Ascending aorta (tissue), 2 donors: ENCODE results near the gene RIC1. TPM values are rescaled to one million over a fixed set of nuclear protein-coding genes. Genes with fewer than 3 reads are reported as not detected.
"Not testable (repeated sequence)": the region's sequence is repeated elsewhere in the genome, so short reads cannot be mapped to it uniquely, and the experiment has no call there.

Experiments used
- DNase-seq, 2 donors: peaks; one replicate each; pipeline ENCODE4 v3.0.0-alpha.2; 2019; ENCODE audit warnings: low spot score in 2 of 2
- H3K27ac ChIP-seq, 2 donors: fragments of 200-600 bp; sonication (generic); one replicate each; pipeline ENCODE4 v1.5.1; 2016 to 2017; ENCODE audit warnings: mild to moderate bottlenecking in 1 of 2
- H3K27me3 ChIP-seq: fragments of 200-600 bp; sonication (generic); one replicate; pipeline ENCODE4 v1.5.1; 2017
- H3K36me3 ChIP-seq, 2 donors: fragments of 200-600 bp; sonication (generic); one replicate each; pipeline ENCODE4 v1.5.1; 2016
- H3K4me1 ChIP-seq, 2 donors: fragments of 200-600 bp; sonication (generic); one replicate each; pipeline ENCODE4 v1.5.1; 2016 to 2017; ENCODE audit warnings: mild to moderate bottlenecking in 1 of 2
- H3K4me3 ChIP-seq, 2 donors: fragments of 200-600 bp; sonication (generic); one replicate each; pipeline ENCODE4 v1.5.1; 2016 to 2017; ENCODE audit warnings: mild to moderate bottlenecking in 1 of 2
- H3K9me3 ChIP-seq, 2 donors: fragments of 200-600 bp; sonication (generic); one replicate each; pipeline ENCODE4 v1.5.1; 2016
- CTCF ChIP-seq, 3 experiments: fragments of 200-600 bp in 2 of 3; fragments of 450-650 bp in 1 of 3; sonication (generic) in 2 of 3; IDR thresholded peaks; one replicate each; pipeline ENCODE4 v1.5.1; 2016 to 2019; ENCODE audit warnings: antibody characterized with exemption in 3 of 3, mild to moderate bottlenecking in 1 of 3, moderate library complexity in 1 of 3
- intact Hi-C: fragments of 100-400 bp; cut with DNase I; formaldehyde crosslinking; loops from one replicate; pipeline ENCODE4 v1.15.1; 2023
- total RNA-seq: library from RNA; depleted of rRNA; stranded (reverse); fragments of >200 nt; gene quantifications from one replicate; pipeline ENCODE4 v1.1.0, GENCODE V29; 2016

RIC1 gene
- total RNA-seq, 1 donor from 2014 or later, result 46.7 TPM

- peak overlapping the region in 1 of 2 donors; percentile 8 for H3K27ac ChIP-seq
- H3K4me1 ChIP-seq, result no peaks in the 10 kb centered on the region
- no peak for DNase-seq
- H3K9me3 ChIP-seq, result no peaks in the 10 kb centered on the region
- peaks cover 0 to 5% of the 10 kb centered on the region in 2 donors for H3K36me3 ChIP-seq
- intact Hi-C loops, result no loop called here
- H3K27me3 ChIP-seq, result no peaks in the 10 kb centered on the region
- H3K4me3 ChIP-seq, result peak overlapping the region; percentile 14 to 49
- peak; percentile 7 to 72 (median 55) for TF ChIP-seq CTCF (IDR thresholded peaks at IDR 0.05)
Observed at GRCh38 chr9:5799314-5799713, 170.4 kb downstream of the RIC1 start.

- H3K36me3 ChIP-seq, DNase-seq, H3K27me3 ChIP-seq, H3K4me1 ChIP-seq, H3K4me3 ChIP-seq, H3K9me3 ChIP-seq: not testable (repeated sequence)
- intact Hi-C loops, result loop anchor here (2.0 to 10.0 kb wide), 2 partner anchors 32 to 84 kb away; partner anchors contain the start of gene ERMP1
- H3K27ac ChIP-seq, result peak overlapping the region; percentile 26 to 36
Observed at GRCh38 chr9:5800378-5800777, 171.5 kb downstream of the RIC1 start.

DNA sequence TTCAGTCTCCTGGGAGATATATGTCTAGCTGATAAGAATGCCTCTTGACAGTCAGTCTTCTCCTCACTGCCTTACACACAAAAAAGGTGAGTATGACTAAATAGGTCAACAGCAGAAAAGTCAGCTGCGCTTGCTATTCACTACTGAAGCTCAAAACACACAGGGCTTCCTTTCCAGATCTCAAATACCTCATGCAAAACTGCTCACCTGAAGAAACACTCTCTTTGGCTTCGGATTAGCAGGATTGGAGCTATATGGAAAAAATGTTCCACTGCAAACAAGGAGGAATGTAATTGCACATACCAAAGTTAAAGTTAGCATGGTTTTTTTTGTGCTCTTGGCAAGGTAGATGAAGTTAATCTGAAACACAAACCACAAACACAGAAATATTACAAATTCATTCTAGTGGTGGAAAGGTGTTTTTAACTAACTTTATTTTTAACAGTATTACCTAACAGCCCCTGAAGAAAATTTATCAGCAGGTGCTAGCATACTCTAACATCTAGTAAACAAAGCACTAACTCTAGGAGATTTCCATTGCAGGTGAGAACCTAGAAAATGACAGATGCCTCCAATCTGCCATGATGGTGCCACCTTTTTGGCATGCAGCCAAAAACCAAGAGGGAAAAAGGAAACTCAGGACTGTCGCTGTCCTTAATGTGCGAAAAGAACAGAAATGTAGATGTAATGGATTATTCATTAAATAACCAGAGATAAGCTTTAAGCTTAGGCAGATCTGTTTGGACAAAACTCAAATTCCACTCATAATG, 172.2 kb downstream of the RIC1 start:
- intact Hi-C loops, result loop anchor here (2.0 to 10.0 kb wide), 2 partner anchors 32 to 84 kb away; partner anchors contain the start of gene ERMP1
- H3K27ac ChIP-seq, result peak overlapping the region; percentile 26 to 36

DNA sequence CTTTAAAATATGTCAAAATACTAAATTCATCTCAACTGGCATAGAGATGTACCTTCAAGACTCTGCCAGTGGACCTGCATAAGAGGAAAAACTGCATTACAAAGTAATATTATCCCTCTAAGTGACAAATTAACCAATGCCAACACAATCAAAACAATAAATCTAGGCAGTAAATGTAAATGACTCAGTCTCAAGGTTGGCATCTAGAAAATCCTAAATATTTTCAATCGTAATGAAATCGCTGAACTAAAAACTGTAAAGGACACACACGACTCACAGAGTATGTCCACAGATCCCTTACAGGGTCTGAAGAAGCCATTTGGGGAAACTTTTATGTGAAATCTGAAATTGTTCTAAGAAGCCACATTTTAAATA, 172.8 kb downstream of the RIC1 start:
- Histone ChIP-seq H3K27ac (peak overlapping the region in 1 of 2 donors; percentile 36), H3K27me3 (no peaks in the 10 kb centered on the region), H3K4me1 (no peaks in the 10 kb centered on the region), H3K9me3 (no peaks in the 10 kb centered on the region), H3K36me3 (peaks cover 0 to 1% of the 10 kb centered on the region in 2 donors), H3K4me3 (no peak overlapping the region)
- no peak for TF ChIP-seq CTCF (IDR thresholded peaks at IDR 0.05)
- intact Hi-C loops, result loop anchor here (2.0 to 10.0 kb wide), 2 partner anchors 31 to 83 kb away; partner anchors contain the start of gene ERMP1
- DNase-seq, result no peak

More for the DNA sequence above, 172.2 kb downstream of the RIC1 start:
- no peak overlapping the region for H3K4me3 ChIP-seq
- H3K27me3 ChIP-seq, result no peaks in the 10 kb centered on the region
- no peaks in the 10 kb centered on the region for H3K4me1 ChIP-seq
- no peak for TF ChIP-seq CTCF (IDR thresholded peaks at IDR 0.05)
- no peaks in the 10 kb centered on the region for H3K9me3 ChIP-seq
- H3K36me3 ChIP-seq, result peaks cover 0 to 5% of the 10 kb centered on the region in 2 donors
- DNase-seq, result no peak

DNA sequence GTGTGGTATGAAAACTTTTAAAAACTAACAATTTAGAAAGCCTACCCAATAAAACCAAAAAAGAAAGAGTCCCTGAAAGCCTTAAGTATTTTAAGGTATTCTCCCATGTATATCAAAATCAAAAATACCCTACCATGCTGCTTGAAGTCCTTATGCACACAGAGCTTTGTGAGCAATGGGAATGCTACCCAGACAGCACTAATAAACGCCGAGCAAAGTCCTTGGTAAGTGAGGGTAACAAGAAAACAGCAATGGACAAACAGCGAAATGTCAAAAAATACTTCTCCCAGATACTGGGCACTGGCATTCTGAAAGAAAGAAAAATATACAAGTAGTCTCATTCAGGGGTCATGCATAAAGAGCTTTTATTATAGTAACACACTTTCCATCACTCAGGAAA, 176.6 kb downstream of the RIC1 start:
- Histone ChIP-seq H3K27me3 (no peaks in the 10 kb centered on the region), H3K36me3 (peaks cover 6 to 13% of the 10 kb centered on the region in 2 donors), H3K4me1 (no peaks in the 10 kb centered on the region), H3K27ac (no peak overlapping the region), H3K4me3 (no peak overlapping the region), H3K9me3 (no peaks in the 10 kb centered on the region)
- TF ChIP-seq CTCF (IDR thresholded peaks at IDR 0.05), result no peak
- DNase-seq, result no peak
- intact Hi-C loops, result loop anchor here (10.0 kb wide), 1 partner anchor 79 kb away; no protein-coding TSS in a partner anchor

DNA sequence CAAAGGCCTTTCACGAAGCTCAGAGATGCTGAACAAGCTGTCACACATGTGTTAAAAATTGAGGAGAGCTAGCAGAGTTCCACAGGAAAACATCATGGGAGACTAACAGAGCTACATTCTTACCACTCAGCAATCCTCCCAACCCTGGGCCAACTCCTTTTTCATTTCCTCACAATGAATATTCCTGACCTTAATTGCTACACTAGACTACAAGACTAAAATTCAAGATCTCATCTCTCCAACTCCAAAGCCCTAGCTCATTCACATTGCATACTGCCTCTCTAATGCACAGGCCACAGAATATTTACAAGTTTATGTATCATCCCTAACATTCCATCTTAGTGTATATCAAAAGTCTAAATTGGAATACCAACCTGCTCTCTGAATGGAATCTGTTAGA, 182.8 kb downstream of the RIC1 start:
- no peak for TF ChIP-seq CTCF (IDR thresholded peaks at IDR 0.05)
- intact Hi-C loops, result no loop called here
- H3K4me3 ChIP-seq, result no peak overlapping the region
- H3K27ac ChIP-seq, result no peak overlapping the region
- H3K27me3 ChIP-seq, result no peaks in the 10 kb centered on the region
- no peaks in the 10 kb centered on the region for H3K9me3 ChIP-seq
- H3K4me1 ChIP-seq, result no peaks in the 10 kb centered on the region
- H3K36me3 ChIP-seq, result peaks cover 6 to 21% of the 10 kb centered on the region in 2 donors
- DNase-seq, result no peak
